ENCODE data around the gene WHRN.

Gene WHRN

GRCh38 chr9:114503009-114503408 is 2.3 kb downstream of the WHRN start:
- Histone ChIP-seq H3K9ac (peak overlapping the region; percentile 67), H4K20me1 (ENCODE audit: insufficient read depth) (no peaks in the 10 kb centered on the region), H3K4me2 (peak overlapping the region; percentile 99), H3K36me3 (ENCODE audit: insufficient read depth) (no peaks in the 10 kb centered on the region), H3K79me2 (ENCODE audit: insufficient read depth, low read depth) (peaks cover 69% of the 10 kb centered on the region), H3K4me3 (IDR thresholded peaks at IDR 0.05; ENCODE audit: insufficient read depth, low read depth, low read length) (no peak overlapping the region), H3K27me3 (ENCODE audit: insufficient read depth, low read depth) (no peaks in the 10 kb centered on the region), H2AFZ (ENCODE audit: low read depth) (no peak overlapping the region), H3K27ac (peak overlapping the region; percentile 83), H3K4me1 (ENCODE audit: low read depth, poor library complexity, severe bottlenecking) (peaks cover 52% of the 10 kb centered on the region)
- TF ChIP-seq CTCF (conservative IDR thresholded peaks at IDR 0.05; ENCODE audit: low read depth, low read length): no peak

GRCh38 chr9:114501796-114502682 is 3.2 kb downstream of the WHRN start:
- H3K27me3 ChIP-seq (ENCODE audit: insufficient read depth, low read depth): no peaks in the 10 kb centered on the region
- H2AFZ ChIP-seq (ENCODE audit: low read depth): peak overlapping the region; percentile 38; the same call in 1 of the 2 replicates
- H3K4me3 ChIP-seq (IDR thresholded peaks at IDR 0.05; ENCODE audit: insufficient read depth, low read depth, low read length): peak overlapping the region; percentile 76
- peaks cover 52% of the 10 kb centered on the region for H3K4me1 ChIP-seq (ENCODE audit: low read depth, poor library complexity, severe bottlenecking)
- H3K79me2 ChIP-seq (ENCODE audit: insufficient read depth, low read depth): peaks cover 79% of the 10 kb centered on the region
- peak overlapping the region; percentile 99 for H3K4me2 ChIP-seq
- peak overlapping the region; percentile 67 for H3K9ac ChIP-seq
- H4K20me1 ChIP-seq (ENCODE audit: insufficient read depth): no peaks in the 10 kb centered on the region
- peak overlapping the region; percentile 83 for H3K27ac ChIP-seq
- no peak for TF ChIP-seq CTCF (conservative IDR thresholded peaks at IDR 0.05; ENCODE audit: low read depth, low read length)
- H3K36me3 ChIP-seq (ENCODE audit: insufficient read depth): no peaks in the 10 kb centered on the region

DNA sequence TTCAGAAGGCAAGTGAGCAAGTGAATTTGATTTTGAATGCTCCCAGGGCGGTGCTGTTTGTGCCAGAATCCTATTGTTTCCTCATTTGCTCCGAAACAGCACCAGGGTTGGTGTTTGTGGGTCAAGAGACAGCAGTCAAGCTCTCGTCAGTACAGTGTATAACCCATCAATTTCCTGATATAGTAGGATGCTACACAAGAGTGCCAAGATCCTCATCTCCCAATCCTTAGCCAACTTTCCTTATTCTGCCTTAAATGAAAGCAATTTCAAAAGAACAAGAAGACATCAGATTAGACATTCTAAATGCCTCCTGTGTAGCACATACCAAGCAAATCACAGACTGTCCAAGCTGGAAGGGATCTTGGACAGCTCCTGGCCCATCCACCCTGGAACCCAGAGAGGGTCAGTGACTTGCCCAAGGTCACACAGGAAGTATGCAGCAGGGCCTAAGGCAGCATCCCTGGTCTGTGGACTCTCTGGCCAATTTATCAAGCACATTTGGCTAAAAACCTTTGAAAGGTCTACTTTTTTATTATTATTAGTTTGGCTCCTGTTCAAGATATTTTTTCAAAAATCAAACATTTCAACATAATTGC is 4.5 kb downstream of the WHRN start:
- peak overlapping the region; percentile 99 for H3K4me2 ChIP-seq

More for the DNA sequence above, 4.5 kb downstream of the WHRN start:
- no peaks in the 10 kb centered on the region for H4K20me1 ChIP-seq (ENCODE audit: insufficient read depth)
- no peaks in the 10 kb centered on the region for H3K36me3 ChIP-seq (ENCODE audit: insufficient read depth)
- H2AFZ ChIP-seq (ENCODE audit: low read depth): no peak overlapping the region
- TF ChIP-seq CTCF (conservative IDR thresholded peaks at IDR 0.05; ENCODE audit: low read depth, low read length): no peak
- peak overlapping the region; percentile 67; the same call in 1 of the 2 replicates for H3K9ac ChIP-seq
- peaks cover 55% of the 10 kb centered on the region for H3K4me1 ChIP-seq (ENCODE audit: low read depth, poor library complexity, severe bottlenecking)
- peaks cover 92% of the 10 kb centered on the region for H3K79me2 ChIP-seq (ENCODE audit: insufficient read depth, low read depth)
- H3K4me3 ChIP-seq (IDR thresholded peaks at IDR 0.05; ENCODE audit: insufficient read depth, low read depth, low read length): no peak overlapping the region
- H3K27ac ChIP-seq: peak overlapping the region; percentile 83
- no peaks in the 10 kb centered on the region for H3K27me3 ChIP-seq (ENCODE audit: insufficient read depth, low read depth)
